Measurements from ENCODE around the gene PCBP3.
A peak's percentile ranks its signal among the peaks of the same experiment; 100 is the strongest.

Gene PCBP3

DNA sequence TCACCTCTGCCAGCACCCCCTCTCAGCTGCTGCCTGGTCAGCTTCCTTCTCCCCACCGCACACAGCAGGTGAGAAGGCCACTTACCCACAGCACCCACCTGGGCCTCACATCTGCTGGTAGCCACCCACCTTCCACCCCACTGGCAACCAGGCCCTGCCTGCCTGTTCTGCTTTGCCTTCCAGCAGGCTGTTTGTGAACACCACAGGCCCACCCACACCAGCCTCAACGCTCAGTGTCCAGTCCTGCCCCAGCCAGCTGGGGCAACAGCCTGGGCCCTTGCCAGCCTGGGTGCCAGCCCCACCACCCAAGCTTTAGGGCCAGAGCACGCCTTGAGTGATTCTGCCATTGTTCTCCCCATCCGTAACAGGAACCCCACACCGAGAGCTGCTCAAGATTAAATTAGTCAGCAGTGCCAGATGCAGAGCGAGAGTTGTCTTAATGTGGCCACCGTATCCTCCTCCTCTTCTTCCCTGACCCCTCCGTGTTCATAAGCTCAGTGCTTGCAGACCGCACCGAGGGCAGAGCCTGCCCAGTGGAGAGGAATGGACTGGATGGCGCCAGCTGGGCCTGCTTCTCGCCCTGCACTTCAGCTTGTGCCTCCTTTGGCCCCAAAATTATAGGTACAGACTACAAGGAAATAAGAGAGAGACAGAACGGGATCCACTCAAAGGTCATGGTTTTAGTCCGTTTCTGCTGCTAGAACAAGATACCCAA, 217.8 kb downstream of the PCBP3 start:
- no peak overlapping the region for H3K9ac ChIP-seq (ENCODE audit: low read depth, low read length)
- H3K36me3 ChIP-seq (ENCODE audit: insufficient read depth, low read length): no peaks in the 10 kb centered on the region
- peaks cover 4% of the 10 kb centered on the region for H3K27me3 ChIP-seq (ENCODE audit: control insufficient read depth, insufficient read depth, low read length)
- no peak overlapping the region for H3K4me2 ChIP-seq (ENCODE audit: low read length)
- no peaks in the 10 kb centered on the region for H3K9me3 ChIP-seq (replicated peaks; ENCODE audit: low read length)
- H3K4me3 ChIP-seq (ENCODE audit: low read length): no peak overlapping the region
- peaks cover 23% of the 10 kb centered on the region for H3K4me1 ChIP-seq (ENCODE audit: control insufficient read depth, insufficient read depth, low read length)

DNA sequence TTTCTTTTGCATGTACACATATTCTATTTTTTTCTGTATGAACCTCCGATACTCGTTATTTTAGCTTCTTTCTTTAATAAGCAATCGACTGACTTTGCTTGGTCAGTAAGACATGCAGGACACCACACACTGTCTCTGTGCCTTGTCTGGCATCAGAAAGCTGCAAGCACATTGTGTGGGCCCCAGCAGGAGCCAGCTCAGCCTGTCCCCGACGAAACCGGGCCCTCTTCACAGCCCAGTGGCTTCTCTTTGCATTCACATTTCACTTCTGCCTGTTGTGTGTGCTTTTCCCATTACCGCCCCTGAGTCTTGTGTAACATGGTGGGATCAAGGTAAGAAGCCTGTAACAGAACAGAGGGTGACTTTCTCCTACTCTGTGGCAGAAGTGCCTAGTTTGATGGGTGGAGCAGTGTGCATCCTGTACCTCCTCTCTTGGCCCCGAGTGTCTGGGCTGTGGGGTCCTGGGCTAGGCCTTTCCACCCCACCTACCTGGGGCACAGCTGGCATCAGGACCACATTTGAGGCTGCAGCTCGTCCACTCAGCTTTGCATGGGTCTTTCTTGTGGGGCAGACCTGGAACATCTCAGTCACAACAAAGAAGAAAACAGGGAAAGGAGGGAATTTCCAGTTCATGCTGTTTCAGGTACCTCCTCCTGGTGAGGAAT, 219.2 kb downstream of the PCBP3 start:
- Histone ChIP-seq H3K4me1 (ENCODE audit: control insufficient read depth, insufficient read depth, low read length) (peaks cover 25% of the 10 kb centered on the region), H3K9me3 (replicated peaks; ENCODE audit: low read length) (no peaks in the 10 kb centered on the region), H3K9ac (ENCODE audit: low read depth, low read length) (no peak overlapping the region), H3K4me2 (ENCODE audit: low read length) (no peak overlapping the region), H3K36me3 (ENCODE audit: insufficient read depth, low read length) (no peaks in the 10 kb centered on the region), H3K27me3 (ENCODE audit: control insufficient read depth, insufficient read depth, low read length) (peaks cover 4% of the 10 kb centered on the region), H3K4me3 (ENCODE audit: low read length) (no peak overlapping the region)

DNA sequence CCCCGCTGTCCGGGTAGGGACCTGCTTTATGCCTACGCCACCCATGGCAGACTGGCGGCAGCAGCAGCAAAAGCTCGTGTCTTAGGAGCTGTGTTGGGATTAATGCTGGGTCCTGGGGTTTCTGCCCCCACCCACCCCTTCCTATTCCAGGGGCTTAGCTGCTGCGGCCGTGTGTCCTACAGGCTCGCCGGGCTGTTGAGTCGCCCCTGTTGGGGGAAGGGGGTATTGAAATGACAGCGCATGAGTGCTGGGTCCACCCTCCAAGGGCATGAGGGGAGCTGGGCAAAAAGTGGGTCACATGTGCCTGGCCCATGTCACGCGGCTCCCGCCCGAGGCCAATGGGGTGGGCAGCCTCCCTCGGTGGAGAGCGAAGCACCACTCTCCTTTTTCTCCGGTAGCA, 219.7 kb downstream of the PCBP3 start:
- Histone ChIP-seq H3K27me3 (ENCODE audit: control insufficient read depth, insufficient read depth, low read length) (peaks cover 4% of the 10 kb centered on the region), H3K4me3 (ENCODE audit: low read length) (no peak overlapping the region), H3K36me3 (ENCODE audit: insufficient read depth, low read length) (no peaks in the 10 kb centered on the region), H3K4me2 (ENCODE audit: low read length) (no peak overlapping the region), H3K4me1 (ENCODE audit: control insufficient read depth, insufficient read depth, low read length) (peaks cover 25% of the 10 kb centered on the region), H3K9ac (ENCODE audit: low read depth, low read length) (no peak overlapping the region), H3K9me3 (replicated peaks; ENCODE audit: low read length) (no peaks in the 10 kb centered on the region)

DNA sequence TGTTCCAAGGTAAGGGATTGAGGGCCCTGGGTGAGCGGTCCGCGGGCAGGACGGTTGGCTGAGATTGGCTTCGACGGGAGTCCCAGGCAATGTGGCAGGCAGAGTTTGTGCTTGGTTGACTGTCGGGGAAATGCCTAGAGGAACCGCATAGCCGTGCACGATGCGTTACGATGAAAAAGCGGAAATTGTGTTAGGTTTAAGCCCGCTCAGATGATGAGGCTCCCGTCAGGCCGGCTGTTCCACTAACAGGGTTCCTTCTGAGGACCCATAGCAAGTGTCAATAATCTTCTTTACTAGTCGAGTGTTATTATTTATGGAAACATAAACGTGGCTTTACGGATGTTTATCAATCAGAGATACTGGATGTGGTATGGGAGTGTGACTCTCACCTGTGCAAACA, 220.2 kb downstream of the PCBP3 start:
- Histone ChIP-seq H3K27me3 (ENCODE audit: control insufficient read depth, insufficient read depth, low read length) (peaks cover 4% of the 10 kb centered on the region), H3K9ac (ENCODE audit: low read depth, low read length) (no peak overlapping the region), H3K4me3 (ENCODE audit: low read length) (no peak overlapping the region), H3K4me2 (ENCODE audit: low read length) (no peak overlapping the region), H3K4me1 (ENCODE audit: control insufficient read depth, insufficient read depth, low read length) (peaks cover 25% of the 10 kb centered on the region), H3K36me3 (ENCODE audit: insufficient read depth, low read length) (no peaks in the 10 kb centered on the region), H3K9me3 (replicated peaks; ENCODE audit: low read length) (no peaks in the 10 kb centered on the region)

DNA sequence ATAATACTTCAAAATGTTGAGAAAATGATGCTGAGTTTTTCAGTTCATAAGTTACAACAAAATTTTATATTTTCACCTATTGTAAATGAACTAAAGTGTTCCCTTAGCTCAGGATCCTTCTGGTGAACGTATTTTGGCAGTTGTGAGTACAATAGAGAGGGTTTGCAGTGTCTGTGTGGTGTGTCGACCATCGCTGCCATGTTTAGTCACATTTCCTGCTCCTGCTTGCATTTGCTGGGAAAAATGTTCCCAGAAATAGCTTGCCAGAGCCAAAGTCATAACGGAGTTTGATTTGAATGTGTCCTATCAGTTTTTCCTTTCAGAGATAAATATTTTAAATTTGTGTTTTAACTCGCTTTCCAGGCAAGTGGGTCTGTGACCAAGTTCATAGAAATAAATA, 220.9 kb downstream of the PCBP3 start:
- no peak overlapping the region for H3K4me2 ChIP-seq (ENCODE audit: low read length)
- H3K27me3 ChIP-seq (ENCODE audit: control insufficient read depth, insufficient read depth, low read length): peaks cover 4% of the 10 kb centered on the region
- H3K4me3 ChIP-seq (ENCODE audit: low read length): no peak overlapping the region
- H3K4me1 ChIP-seq (ENCODE audit: control insufficient read depth, insufficient read depth, low read length): peaks cover 30% of the 10 kb centered on the region
- H3K9me3 ChIP-seq (replicated peaks; ENCODE audit: low read length): no peaks in the 10 kb centered on the region
- no peaks in the 10 kb centered on the region for H3K36me3 ChIP-seq (ENCODE audit: insufficient read depth, low read length)
- H3K9ac ChIP-seq (ENCODE audit: low read depth, low read length): peak overlapping the region; percentile 7

DNA sequence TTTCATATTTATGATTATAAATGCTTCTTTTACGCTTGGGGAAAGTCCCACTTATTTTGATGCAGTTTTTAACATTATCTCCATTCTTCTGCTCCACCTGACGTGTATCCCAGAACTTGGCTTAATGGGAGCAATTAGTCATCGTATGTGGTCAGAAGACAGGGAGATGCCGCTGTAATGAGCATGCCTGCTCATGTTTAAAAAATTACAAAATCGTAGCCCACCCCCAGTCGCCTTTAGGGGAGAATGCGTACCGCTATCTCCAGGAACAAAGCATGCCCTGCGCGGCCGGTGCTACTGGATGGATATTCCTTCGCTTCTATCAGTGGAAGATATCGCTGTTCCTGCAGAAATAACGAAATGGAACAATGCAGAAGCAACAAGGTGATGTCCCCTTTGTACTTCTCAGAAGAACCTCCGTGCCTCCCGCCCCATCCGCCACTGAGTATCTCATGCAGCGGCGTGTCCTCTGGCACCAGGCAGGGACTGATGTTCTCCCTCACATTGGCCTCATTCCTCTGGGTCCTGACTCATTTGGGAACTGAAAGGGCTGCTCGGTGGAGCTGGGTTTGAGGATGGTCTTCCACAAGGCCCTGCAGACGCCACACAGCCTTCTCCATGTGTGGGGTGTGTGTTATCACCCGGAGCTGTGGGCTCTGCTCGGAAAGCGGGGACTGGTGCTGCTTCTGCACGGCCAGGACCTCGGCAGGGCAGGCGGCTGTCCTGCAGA, 221.7 kb downstream of the PCBP3 start:
- no peaks in the 10 kb centered on the region for H3K9me3 ChIP-seq (replicated peaks; ENCODE audit: low read length)
- H3K4me2 ChIP-seq (ENCODE audit: low read length): peak overlapping the region; percentile 54
- peak overlapping the region; percentile 8 for H3K9ac ChIP-seq (ENCODE audit: low read depth, low read length)
- H3K36me3 ChIP-seq (ENCODE audit: insufficient read depth, low read length): no peaks in the 10 kb centered on the region
- peaks cover 2% of the 10 kb centered on the region for H3K27me3 ChIP-seq (ENCODE audit: control insufficient read depth, insufficient read depth, low read length)
- peak overlapping the region; percentile 46 for H3K4me3 ChIP-seq (ENCODE audit: low read length)
- H3K4me1 ChIP-seq (ENCODE audit: control insufficient read depth, insufficient read depth, low read length): peaks cover 39% of the 10 kb centered on the region

DNA sequence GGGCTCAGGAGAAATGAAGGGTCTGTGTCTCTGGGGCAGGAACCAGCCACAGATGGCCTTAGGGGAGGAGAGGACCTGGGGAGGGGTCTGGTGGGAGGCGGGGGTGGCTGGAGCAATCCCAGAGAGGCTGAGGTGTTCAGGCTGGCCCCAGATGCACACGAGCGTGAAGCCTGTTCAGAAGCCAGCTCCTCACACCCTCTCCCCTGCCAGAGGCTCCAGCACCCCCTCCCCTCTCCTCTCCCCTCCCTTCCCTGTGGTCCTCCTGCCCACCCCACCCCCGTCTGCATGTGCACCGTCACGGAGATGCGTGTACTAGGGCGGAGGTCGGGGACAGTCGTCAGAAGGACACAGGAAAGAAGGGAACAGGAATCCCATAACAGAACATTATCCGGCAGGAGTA, 223.0 kb downstream of the PCBP3 start:
- no peak overlapping the region for H3K4me2 ChIP-seq (ENCODE audit: low read length)
- no peak overlapping the region for H3K9ac ChIP-seq (ENCODE audit: low read depth, low read length)
- H3K36me3 ChIP-seq (ENCODE audit: insufficient read depth, low read length): no peaks in the 10 kb centered on the region
- H3K9me3 ChIP-seq (replicated peaks; ENCODE audit: low read length): no peaks in the 10 kb centered on the region
- no peaks in the 10 kb centered on the region for H3K27me3 ChIP-seq (ENCODE audit: control insufficient read depth, insufficient read depth, low read length)
- H3K4me3 ChIP-seq (ENCODE audit: low read length): no peak overlapping the region
- peaks cover 44% of the 10 kb centered on the region for H3K4me1 ChIP-seq (ENCODE audit: control insufficient read depth, insufficient read depth, low read length)

DNA sequence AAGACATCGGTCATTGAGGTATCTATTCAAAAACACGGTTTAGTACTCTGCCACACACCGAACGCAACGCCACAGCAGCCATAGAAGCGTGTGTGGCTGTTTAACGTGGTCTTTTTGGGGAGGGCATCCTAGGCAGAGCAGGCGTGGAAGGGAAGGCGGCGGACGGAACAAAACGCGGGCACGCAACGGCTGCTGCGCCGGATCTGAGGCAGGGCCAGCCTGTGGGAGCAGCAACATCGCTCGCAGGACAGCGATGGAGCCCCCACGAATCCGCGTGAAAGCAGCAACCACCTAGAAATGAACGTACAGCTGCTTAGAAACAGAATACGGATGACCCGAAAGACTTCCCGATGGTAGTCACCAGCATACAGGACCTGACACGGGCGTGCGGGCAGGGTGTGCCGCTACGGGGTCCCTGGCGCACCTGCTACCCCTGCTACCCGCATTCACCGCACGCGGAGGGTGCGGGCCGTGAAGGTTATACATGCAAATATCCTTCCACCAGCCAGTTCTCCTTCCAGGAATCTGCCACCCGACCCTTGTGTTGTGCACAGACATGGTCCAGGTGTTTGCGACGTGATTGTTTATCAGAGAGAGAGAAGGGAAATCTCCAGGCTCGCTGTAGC, 223.6 kb downstream of the PCBP3 start:
- H3K36me3 ChIP-seq (ENCODE audit: insufficient read depth, low read length): no peaks in the 10 kb centered on the region
- H3K4me2 ChIP-seq (ENCODE audit: low read length): no peak overlapping the region
- H3K27me3 ChIP-seq (ENCODE audit: control insufficient read depth, insufficient read depth, low read length): no peaks in the 10 kb centered on the region
- H3K9ac ChIP-seq (ENCODE audit: low read depth, low read length): no peak overlapping the region
- H3K9me3 ChIP-seq (replicated peaks; ENCODE audit: low read length): no peaks in the 10 kb centered on the region
- peaks cover 44% of the 10 kb centered on the region for H3K4me1 ChIP-seq (ENCODE audit: control insufficient read depth, insufficient read depth, low read length)
- no peak overlapping the region for H3K4me3 ChIP-seq (ENCODE audit: low read length)

DNA sequence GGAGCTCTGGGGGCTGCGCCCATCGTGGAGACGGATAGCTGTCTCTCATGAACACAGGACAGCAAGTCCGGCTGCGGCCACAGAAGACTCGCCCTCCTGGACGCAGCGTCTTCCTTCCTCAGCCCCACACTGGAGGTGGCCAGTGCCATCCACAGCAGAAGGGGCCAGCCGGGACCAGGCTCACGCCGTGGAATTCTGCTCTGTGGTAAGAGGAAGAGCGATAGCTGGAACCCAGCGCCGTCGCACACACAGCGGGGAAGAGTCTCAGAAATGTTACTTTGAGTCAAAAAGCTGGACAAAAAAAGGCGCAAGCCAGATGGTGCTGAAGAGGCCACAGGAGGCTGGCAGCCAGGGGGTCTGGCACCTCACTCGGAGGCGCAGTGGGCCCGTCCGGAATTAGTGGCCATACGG, 224.2 kb downstream of the PCBP3 start:
- no peak overlapping the region for H3K4me3 ChIP-seq (ENCODE audit: low read length)
- no peaks in the 10 kb centered on the region for H3K27me3 ChIP-seq (ENCODE audit: control insufficient read depth, insufficient read depth, low read length)
- H3K4me2 ChIP-seq (ENCODE audit: low read length): no peak overlapping the region
- H3K4me1 ChIP-seq (ENCODE audit: control insufficient read depth, insufficient read depth, low read length): peaks cover 44% of the 10 kb centered on the region
- no peaks in the 10 kb centered on the region for H3K9me3 ChIP-seq (replicated peaks; ENCODE audit: low read length)
- no peak overlapping the region for H3K9ac ChIP-seq (ENCODE audit: low read depth, low read length)
- no peaks in the 10 kb centered on the region for H3K36me3 ChIP-seq (ENCODE audit: insufficient read depth, low read length)

DNA sequence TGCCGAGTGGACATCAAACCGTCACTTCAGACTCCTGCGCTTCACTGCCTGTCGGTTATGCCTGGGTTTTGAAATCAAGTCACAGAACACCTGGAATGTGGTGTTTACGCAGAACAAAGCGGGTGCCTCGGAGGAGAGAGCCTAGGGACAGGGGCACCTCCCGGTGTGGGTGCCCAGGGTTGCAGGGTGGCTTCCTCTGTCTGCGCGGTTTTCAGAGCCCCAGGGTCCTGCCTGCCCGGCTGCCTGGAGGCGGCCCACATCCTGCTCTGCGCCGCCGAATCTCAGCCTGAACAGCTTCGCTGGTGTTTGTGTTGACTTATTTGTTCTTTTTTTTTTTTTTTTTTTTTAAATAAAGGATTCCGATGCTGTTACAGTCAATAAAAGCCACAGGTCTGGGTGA, 224.6 kb downstream of the PCBP3 start:
- Histone ChIP-seq H3K4me1 (ENCODE audit: control insufficient read depth, insufficient read depth, low read length) (peaks cover 44% of the 10 kb centered on the region), H3K36me3 (ENCODE audit: insufficient read depth, low read length) (no peaks in the 10 kb centered on the region), H3K4me3 (ENCODE audit: low read length) (no peak overlapping the region), H3K9me3 (replicated peaks; ENCODE audit: low read length) (no peaks in the 10 kb centered on the region), H3K9ac (ENCODE audit: low read depth, low read length) (no peak overlapping the region), H3K27me3 (ENCODE audit: control insufficient read depth, insufficient read depth, low read length) (no peaks in the 10 kb centered on the region), H3K4me2 (ENCODE audit: low read length) (no peak overlapping the region)

DNA sequence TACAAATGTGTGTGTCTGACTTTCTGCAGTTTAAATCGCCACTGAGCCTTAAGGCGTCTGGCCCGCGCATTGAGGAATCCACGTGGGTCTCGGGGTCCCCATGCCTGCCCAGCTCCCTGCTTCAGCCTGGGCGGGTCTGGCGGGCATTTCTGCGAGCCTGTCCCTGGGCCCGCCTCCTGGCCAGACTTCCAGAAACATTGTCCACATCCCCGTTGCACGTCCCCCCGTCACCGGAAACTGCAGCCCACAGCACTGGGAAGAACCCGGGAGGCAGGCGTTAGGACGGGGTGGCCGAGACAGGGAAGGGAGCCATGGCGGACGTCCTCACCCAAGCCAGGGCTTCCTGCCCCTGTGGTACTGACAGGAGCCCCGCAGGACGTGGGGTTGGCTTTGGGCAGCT, 225.0 kb downstream of the PCBP3 start:
- H3K4me3 ChIP-seq (ENCODE audit: low read length): no peak overlapping the region
- no peaks in the 10 kb centered on the region for H3K27me3 ChIP-seq (ENCODE audit: control insufficient read depth, insufficient read depth, low read length)
- no peaks in the 10 kb centered on the region for H3K9me3 ChIP-seq (replicated peaks; ENCODE audit: low read length)

More for the DNA sequence above, 225.0 kb downstream of the PCBP3 start:
- Histone ChIP-seq H3K36me3 (ENCODE audit: insufficient read depth, low read length) (no peaks in the 10 kb centered on the region), H3K4me1 (ENCODE audit: control insufficient read depth, insufficient read depth, low read length) (peaks cover 44% of the 10 kb centered on the region), H3K4me2 (ENCODE audit: low read length) (no peak overlapping the region), H3K9ac (ENCODE audit: low read depth, low read length) (no peak overlapping the region)
